PC-3 (cell line): Measurements from ENCODE around the gene E2F7. TPM values are rescaled to one million over a fixed set of nuclear protein-coding genes. Genes with fewer than 3 reads are reported as not detected.

Experiments
- ATAC-seq: fragments of 200-7000 bp; cut with Tn5 transposase; 2 replicates; pipeline ENCODE4 v1.9.1; 2020; ENCODE audit warnings: mild to moderate bottlenecking, moderate library complexity
- BruUV-seq: library from RNA; stranded (reverse); fragments of 400-500 nt; replicated peaks from 2 replicates; lab custom pipeline; 2021; lab: Mats Ljungman, UMichigan
- CTCF ChIA-PET: fragments of 300-600 bp; sonication (Branson Sonifier 250); formaldehyde crosslinking; loops from one replicate; lab custom pipeline; 2022; ENCODE audit warnings: antibody characterized with exemption; lab: Charles Lee
- POLR2A ChIA-PET: fragments of 300-600 bp; sonication (Branson Sonifier 250); formaldehyde crosslinking; loops from one replicate; lab custom pipeline; 2022; ENCODE audit warnings: antibody characterized with exemption; ENCODE audit not compliant: unreplicated experiment; lab: Charles Lee
- DNase-seq: peaks from one replicate; pipeline ENCODE4 v3.0.0-alpha.2; 2015
- H2AFZ ChIP-seq: fragments of 300-600 bp; sonication (generic); 2 replicates; pipeline ENCODE4 v1.6.0; 2016; ENCODE audit warnings: antibody characterized with exemption, low read length
- H3F3A ChIP-seq: fragments of 300-600 bp; sonication (generic); one replicate; pipeline ENCODE4 v1.6.0; 2017; ENCODE audit warnings: antibody characterized with exemption, low read length, control low read depth, mild to moderate bottlenecking; ENCODE audit not compliant: unreplicated experiment
- H3K27ac ChIP-seq: fragments of 300-600 bp; sonication (generic); 2 replicates; pipeline ENCODE4 v1.5.1; 2016; ENCODE audit warnings: mild to moderate bottlenecking, low read length
- H3K27me3 ChIP-seq: fragments of 300-600 bp; sonication (generic); 2 replicates; pipeline ENCODE4 v1.6.1; 2016; ENCODE audit warnings: low read length, mixed read lengths
- H3K36me3 ChIP-seq: fragments of 300-600 bp; sonication (generic); 2 replicates; pipeline ENCODE4 v1.6.1; 2016; ENCODE audit warnings: low read depth, mixed run types, low read length, mixed read lengths
- H3K4me1 ChIP-seq: fragments of 300-600 bp; sonication (generic); 2 replicates; pipeline ENCODE4 v1.5.1; 2016; ENCODE audit warnings: low read length; ENCODE audit not compliant: insufficient read depth
- H3K4me2 ChIP-seq: fragments of 300-600 bp; sonication (generic); 2 replicates; pipeline ENCODE4 v1.6.0; 2016; ENCODE audit warnings: low read length
- H3K4me3 ChIP-seq: fragments of 300-600 bp; sonication (generic); 2 replicates; pipeline ENCODE4 v1.5.1; 2016; ENCODE audit warnings: mild to moderate bottlenecking, low read length, mixed read lengths
- H3K79me2 ChIP-seq: fragments of 300-600 bp; sonication (generic); 2 replicates; pipeline ENCODE4 v1.6.1; 2017; ENCODE audit warnings: low read length, mixed read lengths
- H3K9ac ChIP-seq: fragments of 300-600 bp; sonication (generic); 2 replicates; pipeline ENCODE4 v1.6.0; 2016; ENCODE audit warnings: mild to moderate bottlenecking, low read length
- H3K9me2 ChIP-seq: fragments of 300-600 bp; sonication (generic); replicated peaks from 2 replicates; pipeline ENCODE4 v1.6.1; 2016; ENCODE audit warnings: mixed run types, low read length, mixed read lengths
- H3K9me3 ChIP-seq: fragments of 300-600 bp; sonication (generic); 2 replicates; pipeline ENCODE4 v1.6.1; 2016; ENCODE audit warnings: low read length, mixed read lengths
- H4K20me1 ChIP-seq: fragments of 300-600 bp; sonication (generic); 2 replicates; pipeline ENCODE4 v1.6.1; 2016; ENCODE audit warnings: low read length, mixed read lengths
- EZH2 ChIP-seq: fragments of 300-600 bp; sonication (generic); IDR thresholded peaks from one replicate; pipeline ENCODE4 v1.6.1; 2017; ENCODE audit warnings: antibody characterized with exemption, mild to moderate bottlenecking, low read length; ENCODE audit not compliant: unreplicated experiment
- EZH2phosphoT487 ChIP-seq: fragments of 300-600 bp; sonication (generic); IDR thresholded peaks from 2 replicates; pipeline ENCODE4 v1.6.1; 2018; ENCODE audit warnings: mild to moderate bottlenecking, antibody characterized with exemption, low read length, borderline replicate concordance
- intact Hi-C: fragments of 100-400 bp; cut with micrococcal nuclease; formaldehyde crosslinking; loops from 2 replicates; pipeline ENCODE4 v1.9.0; 2023
- total RNA-seq: library from RNA; depleted of rRNA; stranded (reverse); fragments of >200 nt; gene quantifications from 2 replicates; pipeline ENCODE4 v1.2.3, GENCODE V29; 2014
- TF ChIP-seq, protein P1 (sequence below): fragments of 300-600 bp; sonication (generic); conservative IDR thresholded peaks from 2 replicates; pipeline ENCODE4 v1.5.1; 2017; ENCODE audit warnings: antibody characterized with exemption, low read depth, mild to moderate bottlenecking, low read length

E2F7 gene
- total RNA-seq, 1 experiment from 2014 or later = 19.0 TPM

DNA sequence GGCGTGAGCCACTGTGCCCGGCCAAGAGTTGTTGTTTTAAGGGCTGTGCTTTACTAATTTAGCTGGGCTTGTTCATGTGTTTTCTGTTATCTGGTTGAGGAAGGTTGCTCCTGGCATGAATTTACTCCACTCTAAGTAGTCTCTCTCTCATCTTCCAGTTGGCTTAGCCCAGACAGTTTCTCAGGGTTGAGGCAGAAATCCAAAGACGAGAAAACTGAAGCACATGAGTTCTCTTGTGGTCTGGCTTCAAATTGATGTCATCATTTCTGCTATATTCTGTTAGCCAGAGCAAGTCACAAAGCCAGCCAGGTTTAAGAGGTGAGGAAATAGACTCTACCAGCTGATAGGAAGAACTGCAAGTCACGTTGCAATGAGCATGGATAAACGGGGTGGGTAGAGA lies 57.9 kb downstream of the E2F7 start:
- H3K9me3 ChIP-seq = no peaks in the 10 kb centered on the region
- no peak for DNase-seq
- H4K20me1 ChIP-seq = no peaks in the 10 kb centered on the region
- intact Hi-C loops = no loop called here
- H3K4me3 ChIP-seq = no peak overlapping the region
- no peak overlapping the region for H3K9ac ChIP-seq
- no peaks in the 10 kb centered on the region for H3K9me2 ChIP-seq
- peaks cover 4% of the 10 kb centered on the region; the same call in 1 of the 2 replicates for H3K27me3 ChIP-seq
- no peaks in the 10 kb centered on the region for H3K4me1 ChIP-seq
- TF ChIP-seq, protein P1, sequence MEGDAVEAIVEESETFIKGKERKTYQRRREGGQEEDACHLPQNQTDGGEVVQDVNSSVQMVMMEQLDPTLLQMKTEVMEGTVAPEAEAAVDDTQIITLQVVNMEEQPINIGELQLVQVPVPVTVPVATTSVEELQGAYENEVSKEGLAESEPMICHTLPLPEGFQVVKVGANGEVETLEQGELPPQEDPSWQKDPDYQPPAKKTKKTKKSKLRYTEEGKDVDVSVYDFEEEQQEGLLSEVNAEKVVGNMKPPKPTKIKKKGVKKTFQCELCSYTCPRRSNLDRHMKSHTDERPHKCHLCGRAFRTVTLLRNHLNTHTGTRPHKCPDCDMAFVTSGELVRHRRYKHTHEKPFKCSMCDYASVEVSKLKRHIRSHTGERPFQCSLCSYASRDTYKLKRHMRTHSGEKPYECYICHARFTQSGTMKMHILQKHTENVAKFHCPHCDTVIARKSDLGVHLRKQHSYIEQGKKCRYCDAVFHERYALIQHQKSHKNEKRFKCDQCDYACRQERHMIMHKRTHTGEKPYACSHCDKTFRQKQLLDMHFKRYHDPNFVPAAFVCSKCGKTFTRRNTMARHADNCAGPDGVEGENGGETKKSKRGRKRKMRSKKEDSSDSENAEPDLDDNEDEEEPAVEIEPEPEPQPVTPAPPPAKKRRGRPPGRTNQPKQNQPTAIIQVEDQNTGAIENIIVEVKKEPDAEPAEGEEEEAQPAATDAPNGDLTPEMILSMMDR = no peak
- TF ChIP-seq EZH2phosphoT487 (no peak), EZH2 (no peak)
- no peak overlapping the region for H3K4me2 ChIP-seq
- no peak overlapping the region for H3K27ac ChIP-seq
- ChIA-PET POLR2A (no interaction called here), CTCF (no interaction called here)
- H3K79me2 ChIP-seq = no peaks in the 10 kb centered on the region
- no peak overlapping the region for H2AFZ ChIP-seq
- no TSS peak for BruUV-seq
- H3K36me3 ChIP-seq = no peaks in the 10 kb centered on the region
- H3F3A ChIP-seq = no peaks in the 10 kb centered on the region
- no peak for ATAC-seq

DNA sequence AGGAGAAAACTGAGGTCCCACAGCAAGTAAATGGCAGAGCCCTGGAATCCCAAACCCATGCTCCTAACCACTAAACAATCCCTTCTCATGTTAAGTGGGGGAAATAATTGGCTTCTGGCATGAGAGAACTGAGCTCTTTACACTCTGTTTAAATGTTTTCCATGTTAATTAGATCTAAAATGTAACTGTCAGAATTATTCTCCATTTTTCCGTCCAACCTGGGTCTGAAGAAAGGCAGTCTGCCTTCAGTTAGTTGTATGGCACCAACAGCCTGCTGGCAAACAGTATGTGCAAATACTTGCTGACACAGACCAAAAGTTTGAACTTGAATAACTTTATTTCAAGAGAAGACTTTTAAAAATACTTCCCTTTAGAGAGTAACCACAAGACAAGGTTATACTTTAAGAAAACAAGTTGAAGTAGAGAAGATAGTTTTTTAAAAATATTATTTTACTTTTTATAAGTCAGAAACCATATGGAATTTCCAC lies 59.7 kb downstream of the E2F7 start:
- Histone ChIP-seq H3K4me3 (no peak overlapping the region), H3K36me3 (no peaks in the 10 kb centered on the region), H3K9me2 (no peaks in the 10 kb centered on the region), H4K20me1 (no peaks in the 10 kb centered on the region), H3K4me2 (no peak overlapping the region), H3K9ac (no peak overlapping the region), H2AFZ (no peak overlapping the region), H3K27me3 (peaks cover 4% of the 10 kb centered on the region; the same call in 1 of the 2 replicates), H3K4me1 (no peaks in the 10 kb centered on the region), H3K9me3 (no peaks in the 10 kb centered on the region), H3K27ac (no peak overlapping the region), H3K79me2 (no peaks in the 10 kb centered on the region), H3F3A (no peaks in the 10 kb centered on the region)
- no peak for DNase-seq
- ATAC-seq = no peak
- intact Hi-C loops = no loop called here
- no peak for TF ChIP-seq EZH2phosphoT487
- TF ChIP-seq, protein P1 = no peak
- TF ChIP-seq EZH2 = no peak
- no TSS peak for BruUV-seq
- CTCF ChIA-PET = interaction anchor here (0.7 kb wide), 1 partner anchor 449 kb away, joined by 4 read pairs; no protein-coding TSS in a partner anchor
- POLR2A ChIA-PET = no interaction called here

DNA sequence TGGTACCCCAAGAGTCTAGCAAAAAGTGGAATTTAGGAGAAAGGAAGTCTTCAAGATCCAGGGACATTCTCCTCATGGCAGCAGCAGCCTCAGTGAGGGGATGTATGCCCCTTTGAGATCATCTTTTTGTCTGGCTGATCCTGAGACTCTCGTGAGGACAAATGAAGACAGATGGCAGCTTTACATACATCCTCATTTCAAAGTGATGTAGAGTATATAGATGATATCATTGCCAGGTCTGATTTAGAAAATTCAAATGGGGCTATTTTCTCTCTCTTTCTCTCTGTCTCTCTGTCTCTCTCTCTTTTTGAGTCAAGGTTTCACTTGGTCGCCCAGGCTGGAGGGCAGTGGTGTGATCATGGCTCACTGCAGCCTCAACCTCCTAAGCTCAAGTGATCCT lies 61.5 kb downstream of the E2F7 start:
- Histone ChIP-seq H4K20me1 (no peaks in the 10 kb centered on the region), H3K4me3 (no peak overlapping the region), H3K9me3 (no peaks in the 10 kb centered on the region), H3K4me1 (no peaks in the 10 kb centered on the region), H3K9me2 (no peaks in the 10 kb centered on the region), H3K79me2 (no peaks in the 10 kb centered on the region), H3K4me2 (no peak overlapping the region), H3K36me3 (no peaks in the 10 kb centered on the region), H2AFZ (no peak overlapping the region), H3K27me3 (peaks cover 4% of the 10 kb centered on the region; the same call in 1 of the 2 replicates), H3K27ac (no peak overlapping the region), H3F3A (no peaks in the 10 kb centered on the region), H3K9ac (no peak overlapping the region)
- DNase-seq (no peak), ATAC-seq (no peak)
- TF ChIP-seq EZH2phosphoT487 = no peak
- no peak for TF ChIP-seq EZH2
- TF ChIP-seq, protein P1 = no peak
- BruUV-seq = no TSS peak
- ChIA-PET POLR2A (no interaction called here), CTCF (no interaction called here)
- intact Hi-C loops = no loop called here
